ENCODE measurements around the gene MRPS33. TPM values are rescaled to one million over a fixed set of nuclear protein-coding genes. Genes with fewer than 3 reads are reported as not detected.
A peak's percentile ranks its signal among the peaks of the same experiment; 100 is the strongest.

Gene MRPS33
- total and polyA plus RNA-seq, 2 of the 13 experiments (the other 11 are each of a cell fraction or from before 2014, with no cell fraction given) = 50.9 to 91.0 TPM

GRCh38 chr7:141057788-141058187 is 43.0 kb upstream of the MRPS33 start (continued):
- TF ChIP-seq ATF6 (CRISPR knock-in tag; conservative IDR thresholded peaks at IDR 0.05) (no peak), ZMYM4 (CRISPR knock-in tag; IDR thresholded peaks at IDR 0.05) (no peak), ZNF850 (CRISPR knock-in tag; conservative IDR thresholded peaks at IDR 0.05) (no peak)

GRCh38 chr7:141055146-141055545 is 40.4 kb upstream of the MRPS33 start:
- H3K9me3 ChIP-seq (ENCODE audit: low read length) = no peaks in the 10 kb centered on the region
- CTCF ChIA-PET (ENCODE audit: low intra/inter-chr PET ratio, low total read pairs) = no interaction called here
- intact Hi-C loops (cut with micrococcal nuclease; ENCODE audit: unreplicated experiment) (no loop called here), in situ Hi-C loops (cut with HindIII; ENCODE audit: extremely low pct_ligation_motif_present, low pct_unique_long_range_greater_than_20kb) (loop anchor here (25.0 kb wide), 1 partner anchor 482 kb away; no protein-coding TSS in a partner anchor)
- FAIRE-seq = no peak
- no peaks in the 10 kb centered on the region for H3K4me1 ChIP-seq (ENCODE audit: insufficient read depth, low read length)
- TF ChIP-seq ATF3 (CRISPR knock-in tag; IDR thresholded peaks at IDR 0.05) = no peak
- TF ChIP-seq ZNF264 (CRISPR knock-in tag; IDR thresholded peaks at IDR 0.05) = 0 out of 2 replicates have a peak, but pooled peaks have one; percentile 56
- no peak overlapping the region for H3K4me3 ChIP-seq (replicated peaks in 1 of 3; ENCODE audit: insufficient read depth in 1 of 3, low read depth in 2 of 3, low read length in 3 of 3)
- no peak overlapping the region for H3K9ac ChIP-seq (ENCODE audit: insufficient read depth, low read depth, low read length)
- no TSS peak for BruUV-seq (replicated peaks)
- POLR2A ChIA-PET = no interaction called here
- no peaks in the 10 kb centered on the region for H4K20me1 ChIP-seq (ENCODE audit: insufficient read depth, low read length)
- peaks cover 0 to 12% of the 10 kb centered on the region in 2 experiments; a peak in 2 of 5 replicates for H3K27me3 ChIP-seq (ENCODE audit: control insufficient read depth in 1 of 2, insufficient read depth in 2 of 2, low read length in 2 of 2)
- no peak overlapping the region for H2AFZ ChIP-seq (ENCODE audit: low read length)
- 31% methylated on average over 4 of the region's 4 CpGs for WGBS (ENCODE audit: low lambda C conversion rate)
- H3K27ac ChIP-seq (ENCODE audit: extremely low read length, insufficient read depth, low read length) = no peak overlapping the region
- no peak for ATAC-seq
- H3K4me2 ChIP-seq (ENCODE audit: low read depth, low read length) = no peak overlapping the region
- DNase-seq (ENCODE audit: low spot score) = no peak
- H3K79me2 ChIP-seq (ENCODE audit: insufficient read depth, low read length) = no peaks in the 10 kb centered on the region
- H3K36me3 ChIP-seq (replicated peaks in 1 of 2; ENCODE audit: control insufficient read depth in 1 of 2, insufficient read depth in 2 of 2, low read length in 2 of 2) = no peaks in the 10 kb centered on the region

All from HepG2 (cell line).